Measurements from ENCODE around the gene VIPR2. TPM values are rescaled to one million over a fixed set of nuclear protein-coding genes. Genes with fewer than 3 reads are reported as not detected.

Gene VIPR2
- total and polyA plus RNA-seq, 10 donors: 0.41 to 1.4 (median 0.64) TPM

DNA sequence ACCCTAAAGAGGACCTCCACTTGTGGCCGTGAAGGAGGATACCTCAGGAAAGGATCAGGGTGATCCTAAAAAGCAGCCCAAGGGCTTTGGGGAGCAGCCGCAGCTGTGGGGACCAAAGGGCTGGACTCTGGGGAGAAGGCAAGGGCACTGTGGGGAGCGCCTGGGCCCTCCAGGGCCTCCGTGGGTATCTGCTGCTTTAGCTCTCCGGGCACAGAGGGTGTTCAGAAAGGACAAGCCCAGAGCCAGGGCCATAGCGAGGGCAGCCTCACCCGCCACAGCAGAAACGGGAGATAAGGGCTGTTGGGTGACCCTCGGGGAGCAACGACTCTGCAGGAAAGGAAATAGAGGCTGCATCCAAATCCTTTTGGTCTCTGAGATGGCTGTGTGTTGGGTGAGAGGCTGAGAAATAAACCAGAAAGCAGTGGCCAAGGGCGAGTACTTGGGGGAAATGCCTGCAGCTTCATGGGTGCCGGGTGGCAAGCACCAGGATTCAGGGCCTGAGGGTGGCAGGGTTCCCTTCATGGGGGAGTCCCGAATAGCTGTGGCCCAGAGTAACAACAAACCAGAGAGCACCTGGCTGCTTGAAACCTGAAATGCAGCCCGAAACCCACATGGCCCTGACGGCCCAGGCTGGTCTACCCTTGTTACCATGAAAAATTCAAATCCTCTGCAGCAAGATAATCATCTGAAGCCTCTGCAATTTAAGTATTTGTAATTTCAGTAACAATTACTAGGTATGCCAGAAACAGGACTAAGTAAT is 95.2 kb downstream of the VIPR2 start:
- Histone ChIP-seq H3K4me1 (no peaks in the 10 kb centered on the region), H3K4me3 (no peak overlapping the region), H3K27me3 (replicated peaks in 1 of 7) (no peaks in the 10 kb centered on the region), H3K36me3 (no peaks in the 10 kb centered on the region), H3K9me3 (peaks cover 0 to 16% (median 3%) of the 10 kb centered on the region in 8 donors), H3K27ac (no peak overlapping the region)
- DNase-seq: peak; percentile 43
- intact Hi-C loops (cut with DNase I; ENCODE audit: low total_unique reads): no loop called here
- TF ChIP-seq POLR2AphosphoS5 (IDR thresholded peaks at IDR 0.05): no peak
- no peak for TF ChIP-seq POLR2A (IDR thresholded peaks at IDR 0.05)
- TF ChIP-seq CTCF (IDR thresholded peaks at IDR 0.05 in 8 of 11, conservative IDR thresholded peaks at IDR 0.05 in 3 of 11): no peak
- 82 to 90% (median 83%) methylated on average over 12 to 15 of the region's 15 CpGs for WGBS, 5 donors

DNA sequence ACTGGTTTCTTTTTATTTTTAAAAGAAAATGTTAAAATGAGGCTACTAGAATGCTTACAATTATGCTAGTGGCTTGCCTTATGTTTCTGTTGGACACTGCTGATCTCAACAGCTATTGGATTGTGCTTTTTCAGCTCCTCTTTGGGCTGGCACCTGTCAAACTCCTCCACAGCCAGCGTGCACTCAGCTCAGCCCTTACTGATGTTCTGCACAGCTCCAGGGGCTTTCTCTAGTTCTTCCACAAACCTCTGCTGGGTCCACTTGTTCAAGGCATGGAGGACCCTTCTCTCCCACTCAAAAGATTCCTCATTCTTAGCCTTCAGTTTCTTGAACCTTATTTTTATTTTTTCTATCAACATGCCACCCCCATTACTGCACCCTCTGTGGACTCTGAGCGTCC is 96.0 kb downstream of the VIPR2 start:
- intact Hi-C loops (cut with DNase I; ENCODE audit: low total_unique reads): no loop called here
- no peaks in the 10 kb centered on the region for H3K4me1 ChIP-seq
- H3K27ac ChIP-seq: no peak overlapping the region
- TF ChIP-seq POLR2AphosphoS5 (IDR thresholded peaks at IDR 0.05) (no peak), POLR2A (IDR thresholded peaks at IDR 0.05) (no peak), CTCF (IDR thresholded peaks at IDR 0.05 in 8 of 11, conservative IDR thresholded peaks at IDR 0.05 in 3 of 11) (no peak)
- no peak overlapping the region for H3K4me3 ChIP-seq
- WGBS, 5 donors: 76 to 83% (median 78%) methylated on average over 2 of the region's 2 CpGs
- H3K36me3 ChIP-seq: no peaks in the 10 kb centered on the region
- peak; percentile 10 for DNase-seq
- peaks cover 0 to 20% (median 5%) of the 10 kb centered on the region in 8 donors for H3K9me3 ChIP-seq
- H3K27me3 ChIP-seq (replicated peaks in 1 of 7): no peaks in the 10 kb centered on the region

GRCh38 chr7:159047536-159047935 is 97.1 kb downstream of the VIPR2 start:
- no peak for TF ChIP-seq POLR2AphosphoS5 (IDR thresholded peaks at IDR 0.05)
- TF ChIP-seq POLR2A (IDR thresholded peaks at IDR 0.05): no peak
- no peak for TF ChIP-seq CTCF (IDR thresholded peaks at IDR 0.05 in 8 of 11, conservative IDR thresholded peaks at IDR 0.05 in 3 of 11)
- no peak for DNase-seq
- Histone ChIP-seq H3K36me3 (no peaks in the 10 kb centered on the region), H3K27ac (no peak overlapping the region), H3K4me1 (no peaks in the 10 kb centered on the region), H3K27me3 (replicated peaks in 1 of 7) (no peaks in the 10 kb centered on the region), H3K9me3 (peaks cover 0 to 19% (median 6%) of the 10 kb centered on the region in 8 donors), H3K4me3 (no peak overlapping the region)
- WGBS, 5 donors: 86 to 91% (median 88%) methylated on average over 2 of the region's 2 CpGs
- intact Hi-C loops (cut with DNase I; ENCODE audit: low total_unique reads): no loop called here

DNA sequence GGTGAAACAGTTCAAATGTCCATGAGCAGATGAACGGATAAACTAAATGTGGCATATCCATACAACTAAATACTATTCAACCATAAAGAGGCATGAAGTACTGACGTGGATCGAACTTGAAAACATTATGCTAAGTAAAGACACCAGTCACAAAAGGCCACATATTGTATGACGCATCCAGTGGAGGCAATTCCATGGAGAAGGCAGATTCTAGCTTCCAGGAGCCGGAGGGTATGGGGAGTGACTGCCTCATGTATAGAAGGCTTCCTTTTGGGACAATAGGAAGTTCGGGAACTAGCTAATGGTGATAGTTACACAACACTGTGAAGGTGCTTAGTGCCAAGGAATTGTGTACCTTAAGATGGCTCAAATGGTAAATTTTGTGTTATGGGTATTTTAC is 98.4 kb downstream of the VIPR2 start:
- TF ChIP-seq POLR2A (IDR thresholded peaks at IDR 0.05): no peak
- no peak for TF ChIP-seq CTCF (IDR thresholded peaks at IDR 0.05 in 8 of 11, conservative IDR thresholded peaks at IDR 0.05 in 3 of 11)
- no peak for TF ChIP-seq POLR2AphosphoS5 (IDR thresholded peaks at IDR 0.05)
- intact Hi-C loops (cut with DNase I; ENCODE audit: low total_unique reads): no loop called here
- no peak for DNase-seq
- Histone ChIP-seq H3K27me3 (replicated peaks in 1 of 7) (no peaks in the 10 kb centered on the region), H3K4me1 (no peaks in the 10 kb centered on the region), H3K4me3 (no peak overlapping the region), H3K27ac (no peak overlapping the region), H3K9me3 (peaks cover 0 to 7% (median 0%) of the 10 kb centered on the region in 8 donors), H3K36me3 (no peaks in the 10 kb centered on the region)
- 86 to 94% (median 91%) methylated on average over 6 of the region's 6 CpGs for WGBS, 5 donors
